OCI-LY3 (cell line): ENCODE measurements around the gene CCDC86.

Experiments used
- H2AFZ ChIP-seq: fragments of 200-600, 300-600 bp; shearing (Covaris generic); 2 replicates; pipeline ENCODE4 v1.6.0; 2014; ENCODE audit warnings: antibody characterized with exemption, low read depth, low read length
- H3K27ac ChIP-seq: fragments of 200-600, 300-600 bp; sonication (generic); 2 replicates; pipeline ENCODE4 v1.5.1; 2014; ENCODE audit warnings: mild to moderate bottlenecking, low read length, moderate library complexity, mixed read lengths
- H3K27me3 ChIP-seq: fragments of 200-600, 300-600 bp; sonication (generic); 2 replicates; pipeline ENCODE4 v1.6.1; 2014; ENCODE audit warnings: low read depth, low read length, mixed read lengths
- H3K36me3 ChIP-seq: fragments of 200-600, 300-600 bp; sonication (generic); replicated peaks from 2 replicates; pipeline ENCODE3; 2014; ENCODE audit warnings: low read depth, low read length, mixed read lengths
- H3K4me1 ChIP-seq: fragments of 300-600, 200-600 bp; sonication (generic); 2 replicates; pipeline ENCODE4 v1.6.1; 2014; ENCODE audit warnings: low read length, mixed read lengths
- H3K4me2 ChIP-seq: fragments of 200-600, 300-600 bp; sonication (generic); 2 replicates; pipeline ENCODE4 v1.6.1; 2014; ENCODE audit warnings: low read length, mixed read lengths
- H3K4me3 ChIP-seq: fragments of 300-600, 200-600 bp; sonication (generic); 2 replicates; pipeline ENCODE4 v1.5.1; 2014; ENCODE audit warnings: antibody characterized with exemption, mild to moderate bottlenecking, low read length, moderate library complexity
- H3K79me2 ChIP-seq: fragments of 300-600, 200-600 bp; shearing (Covaris generic); 2 replicates; pipeline ENCODE4 v1.6.1; 2014; ENCODE audit warnings: mild to moderate bottlenecking, low read length, mixed read lengths
- H3K9ac ChIP-seq: fragments of 300-600, 200-600 bp; shearing (Covaris generic); 2 replicates; pipeline ENCODE4 v1.6.0; 2014; ENCODE audit warnings: mild to moderate bottlenecking, low read length, moderate library complexity
- H3K9me3 ChIP-seq: fragments of 200-600, 300-600 bp; shearing (Covaris generic); 2 replicates; pipeline ENCODE4 v1.6.1; 2014; ENCODE audit warnings: low read length, mixed read lengths; ENCODE audit not compliant: insufficient read depth
- H4K20me1 ChIP-seq: fragments of 200-600, 300-600 bp; sonication (generic); 2 replicates; pipeline ENCODE4 v1.6.1; 2016; ENCODE audit warnings: low read length, mixed read lengths; ENCODE audit not compliant: insufficient read depth
- CTCF ChIP-seq: fragments of 200-600, 300-600 bp; sonication (generic); IDR thresholded peaks from 2 replicates; pipeline ENCODE4 v1.5.1; 2014; ENCODE audit warnings: antibody characterized with exemption, low read length, low read depth
- EZH2phosphoT487 ChIP-seq: fragments of 200-600 bp; shearing (Covaris generic); IDR thresholded peaks from 2 replicates; pipeline ENCODE4 v1.6.1; 2018; ENCODE audit warnings: antibody characterized with exemption, mixed run types, low read depth

CCDC86 gene

DNA sequence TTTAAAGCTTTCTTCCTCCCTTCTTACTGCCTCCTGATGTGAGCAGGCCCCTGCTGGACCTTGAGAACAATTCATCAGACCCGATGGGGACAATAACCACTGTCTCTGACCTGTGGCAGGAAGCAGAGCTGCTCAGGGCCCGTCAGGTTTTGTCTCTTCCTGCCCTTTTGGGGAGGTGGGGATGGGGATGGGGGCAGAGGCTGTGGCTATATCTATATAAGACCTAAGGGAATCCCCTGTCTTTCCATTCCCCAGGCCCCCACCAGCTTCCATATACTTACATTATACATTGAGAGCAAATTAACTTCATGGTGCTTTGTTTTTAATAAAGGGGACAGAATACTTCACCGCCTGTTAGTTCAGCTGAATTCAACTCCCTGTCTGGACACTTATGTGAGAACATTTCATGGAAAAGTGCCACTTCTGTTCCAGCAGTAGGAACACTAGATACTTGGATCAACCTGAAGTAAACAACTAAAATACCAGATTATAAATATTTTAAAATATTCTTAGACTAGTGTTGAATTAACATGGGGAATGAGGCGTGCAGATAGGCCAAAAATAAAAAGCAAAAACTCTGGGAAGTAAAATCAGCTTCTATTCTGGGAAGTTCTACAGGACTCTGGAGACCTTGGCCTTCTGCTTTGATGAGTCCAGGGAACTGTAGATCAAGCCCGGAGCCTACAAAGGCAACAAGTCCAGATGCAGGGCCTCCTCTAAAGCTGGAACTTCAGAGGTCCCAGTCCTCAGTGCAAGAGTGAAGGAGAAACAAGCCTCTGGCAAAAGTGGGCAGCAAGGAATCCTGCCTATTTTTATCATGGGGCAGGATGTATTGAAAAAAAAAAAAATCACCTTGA lies 36.6 kb downstream of the CCDC86 start:
- H3K4me1 ChIP-seq, result no peaks in the 10 kb centered on the region
- TF ChIP-seq EZH2phosphoT487, result no peak
- no peak for TF ChIP-seq CTCF
- H3K79me2 ChIP-seq, result no peaks in the 10 kb centered on the region
- no peak overlapping the region for H3K9ac ChIP-seq
- H3K4me3 ChIP-seq, result no peak overlapping the region
- H3K36me3 ChIP-seq, result peaks cover 21% of the 10 kb centered on the region
- no peaks in the 10 kb centered on the region for H3K27me3 ChIP-seq
- H3K9me3 ChIP-seq, result no peaks in the 10 kb centered on the region
- H4K20me1 ChIP-seq, result no peaks in the 10 kb centered on the region
- no peak overlapping the region for H3K27ac ChIP-seq
- H3K4me2 ChIP-seq, result no peak overlapping the region
- no peak overlapping the region for H2AFZ ChIP-seq

GRCh38 chr11:60879104-60879503 lies 37.2 kb downstream of the CCDC86 start:
- H2AFZ ChIP-seq, result no peak overlapping the region
- no peaks in the 10 kb centered on the region for H3K79me2 ChIP-seq
- TF ChIP-seq EZH2phosphoT487, result no peak
- TF ChIP-seq CTCF, result no peak
- H3K27me3 ChIP-seq, result no peaks in the 10 kb centered on the region
- H3K36me3 ChIP-seq, result peaks cover 21% of the 10 kb centered on the region
- no peak overlapping the region for H3K9ac ChIP-seq
- no peak overlapping the region for H3K4me2 ChIP-seq
- no peaks in the 10 kb centered on the region for H3K4me1 ChIP-seq
- H3K9me3 ChIP-seq, result no peaks in the 10 kb centered on the region
- H3K4me3 ChIP-seq, result no peak overlapping the region
- H3K27ac ChIP-seq, result no peak overlapping the region
- H4K20me1 ChIP-seq, result no peaks in the 10 kb centered on the region

DNA sequence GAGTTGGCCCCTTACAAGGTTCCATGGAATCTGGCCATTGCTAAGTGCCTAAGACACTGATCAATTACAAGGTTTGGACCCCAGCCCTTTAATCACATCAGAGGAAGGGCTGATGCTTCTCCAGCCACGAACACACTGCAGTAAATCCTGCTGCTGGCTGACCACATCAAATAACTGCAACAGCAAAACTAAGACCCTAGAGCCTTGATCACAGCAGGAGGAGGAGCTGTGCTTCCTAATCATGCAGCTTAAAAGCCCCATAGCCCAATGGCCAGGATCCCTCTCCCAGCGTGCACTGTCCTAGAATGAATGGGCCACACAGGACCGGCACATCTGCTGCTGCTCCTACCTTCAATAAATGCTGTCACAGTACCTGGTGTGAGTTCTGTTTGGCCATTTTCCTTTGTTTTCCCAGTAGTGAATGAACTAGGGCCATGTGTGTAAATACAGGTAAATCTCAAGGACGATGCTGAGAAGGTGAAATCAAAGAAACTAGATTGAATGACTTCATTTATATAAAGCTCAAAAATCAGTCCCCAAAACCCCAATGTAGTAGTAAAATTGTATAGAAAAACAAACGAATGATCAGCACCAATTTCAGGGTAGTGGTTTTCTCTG lies 38.2 kb downstream of the CCDC86 start:
- TF ChIP-seq CTCF (no peak), EZH2phosphoT487 (no peak)
- no peak overlapping the region for H3K4me3 ChIP-seq
- H3K36me3 ChIP-seq, result peaks cover 21% of the 10 kb centered on the region
- H3K9ac ChIP-seq, result no peak overlapping the region
- H3K4me2 ChIP-seq, result no peak overlapping the region
- no peak overlapping the region for H3K27ac ChIP-seq
- no peaks in the 10 kb centered on the region for H3K9me3 ChIP-seq
- H2AFZ ChIP-seq, result no peak overlapping the region
- H3K27me3 ChIP-seq, result no peaks in the 10 kb centered on the region
- no peaks in the 10 kb centered on the region for H3K79me2 ChIP-seq
- no peaks in the 10 kb centered on the region for H4K20me1 ChIP-seq
- H3K4me1 ChIP-seq, result no peaks in the 10 kb centered on the region

- Histone ChIP-seq H3K4me2 (no peak overlapping the region), H2AFZ (no peak overlapping the region), H3K4me3 (no peak overlapping the region), H3K79me2 (no peaks in the 10 kb centered on the region), H3K27me3 (no peaks in the 10 kb centered on the region), H3K36me3 (peaks cover 17% of the 10 kb centered on the region), H3K9me3 (no peaks in the 10 kb centered on the region), H3K4me1 (no peaks in the 10 kb centered on the region), H4K20me1 (no peaks in the 10 kb centered on the region), H3K27ac (no peak overlapping the region), H3K9ac (no peak overlapping the region)
- no peak for TF ChIP-seq EZH2phosphoT487
- no peak for TF ChIP-seq CTCF
These were observed 38.9 kb downstream of the CCDC86 start for GRCh38 chr11:60880643-60881282.
